SK-N-MC (cell line): ENCODE measurements around the gene DGKD.
"Not testable (repeated sequence)": the region's sequence is repeated elsewhere in the genome, so short reads cannot be mapped to it uniquely, and the experiment has no call there.

Experiments
- DNase-seq: peaks from one replicate; pipeline ENCODE4 v3.0.0-alpha.2; 2011; ENCODE audit warnings: low read depth, low spot score
- H3K27ac ChIP-seq: fragments of 200-600 bp; sonication (generic); 2 replicates; pipeline ENCODE4 v1.5.1; 2016; ENCODE audit warnings: mixed run types
- H3K36me3 ChIP-seq: fragments of 200-600 bp; sonication (generic); 2 replicates; pipeline ENCODE4 v1.6.1; 2017; ENCODE audit warnings: antibody characterized with exemption, low read length, mixed read lengths; ENCODE audit not compliant: insufficient read depth
- H3K4me3 ChIP-seq: fragments of 200-600 bp; sonication (generic); 2 replicates; pipeline ENCODE4 v1.5.1; 2016
- H3K9ac ChIP-seq: fragments of 200-600 bp; sonication (generic); 2 replicates; pipeline ENCODE4 v1.8.0; 2017; ENCODE audit warnings: mixed run types, mixed read lengths; ENCODE audit not compliant: insufficient read length
- H3K9me3 ChIP-seq: fragments of 200-600 bp; sonication (generic); 2 replicates; pipeline ENCODE4 v1.6.1; 2017; ENCODE audit warnings: low read depth, mild to moderate bottlenecking, antibody characterized with exemption, low read length, moderate library complexity, mixed read lengths
- EZH2 ChIP-seq: fragments of 200-600 bp; sonication (generic); IDR thresholded peaks from one replicate; pipeline ENCODE4 v1.6.1; 2017; ENCODE audit warnings: antibody characterized with exemption
- FOXP2 ChIP-seq: optimal IDR thresholded peaks from 2 replicates; pipeline ENCODE3; 2011; ENCODE audit warnings: mild to moderate bottlenecking, moderate library complexity; ENCODE audit not compliant: insufficient read depth; ENCODE audit errors: extremely low read length, control extremely low read depth
- POLR2AphosphoS5 ChIP-seq: IDR thresholded peaks from 2 replicates; pipeline ENCODE4 v1.6.1; 2012; ENCODE audit warnings: mild to moderate bottlenecking, low read depth, low read length, borderline replicate concordance

Gene DGKD

DNA sequence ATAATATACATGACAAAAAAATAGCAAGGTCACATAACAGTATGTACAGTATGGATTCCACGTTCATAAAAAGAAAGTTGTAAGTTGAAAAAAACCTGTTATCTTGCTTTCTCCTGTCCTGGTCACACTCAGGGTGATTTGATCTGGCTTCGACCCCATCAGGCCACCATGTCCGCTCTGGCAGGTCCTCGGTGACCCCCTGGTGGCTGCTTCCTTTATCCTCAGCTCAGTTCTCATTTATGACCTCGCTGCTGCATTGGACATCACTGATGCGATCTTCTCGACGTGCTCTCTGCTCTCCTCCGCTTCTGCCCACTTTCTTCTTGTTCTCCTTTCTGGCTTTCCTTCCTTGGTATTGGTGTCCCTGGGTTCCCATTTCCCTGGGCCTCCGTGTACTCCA is 29.7 kb downstream of the DGKD start:
- TF ChIP-seq FOXP2 (no peak), POLR2AphosphoS5 (no peak), EZH2 (no peak)
- no peak for DNase-seq
- Histone ChIP-seq H3K9me3 (no peaks in the 10 kb centered on the region), H3K27ac (no peak overlapping the region), H3K9ac (no peak overlapping the region), H3K4me3 (no peak overlapping the region), H3K36me3 (peaks cover 8% of the 10 kb centered on the region)

DNA sequence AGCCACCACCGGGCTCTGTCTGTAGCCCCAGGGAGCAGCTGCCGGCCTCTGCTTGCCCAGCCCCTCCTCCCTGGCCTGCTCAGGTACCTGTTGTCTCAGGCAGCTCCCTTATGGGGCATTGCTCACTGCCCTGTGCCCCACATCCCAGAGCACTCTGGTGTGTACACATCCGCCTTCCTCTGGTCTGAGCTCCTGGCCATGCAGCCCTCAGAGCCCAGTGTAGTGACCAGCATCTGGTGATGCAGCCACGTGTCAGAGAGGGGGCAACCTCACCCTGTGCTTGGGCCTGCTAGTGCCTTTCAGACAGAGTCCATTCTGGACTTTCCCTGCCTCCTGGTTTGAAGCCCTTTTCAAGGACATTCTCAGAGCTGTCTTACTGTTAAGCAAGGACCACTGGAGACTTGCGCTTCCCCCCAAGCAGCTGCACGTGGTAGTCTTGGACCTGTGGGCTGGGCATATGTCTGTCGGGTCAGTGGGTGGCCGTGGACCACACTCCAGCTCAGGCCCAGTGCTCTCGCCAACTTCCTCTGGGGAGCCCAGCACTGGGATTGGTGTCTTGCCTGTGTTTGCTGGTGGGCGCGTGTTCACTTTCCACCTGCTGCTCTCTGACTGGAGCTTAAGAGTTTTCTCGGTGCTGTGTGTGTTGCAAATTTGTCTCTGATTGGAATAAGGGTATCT is 30.7 kb downstream of the DGKD start:
- Histone ChIP-seq H3K9ac (no peak overlapping the region), H3K4me3 (no peak overlapping the region), H3K27ac (peak overlapping the region; percentile 12; the same call in 1 of the 2 replicates), H3K36me3 (peaks cover 17% of the 10 kb centered on the region), H3K9me3 (no peaks in the 10 kb centered on the region)
- DNase-seq: no peak
- TF ChIP-seq FOXP2 (no peak), EZH2 (no peak), POLR2AphosphoS5 (no peak)

DNA sequence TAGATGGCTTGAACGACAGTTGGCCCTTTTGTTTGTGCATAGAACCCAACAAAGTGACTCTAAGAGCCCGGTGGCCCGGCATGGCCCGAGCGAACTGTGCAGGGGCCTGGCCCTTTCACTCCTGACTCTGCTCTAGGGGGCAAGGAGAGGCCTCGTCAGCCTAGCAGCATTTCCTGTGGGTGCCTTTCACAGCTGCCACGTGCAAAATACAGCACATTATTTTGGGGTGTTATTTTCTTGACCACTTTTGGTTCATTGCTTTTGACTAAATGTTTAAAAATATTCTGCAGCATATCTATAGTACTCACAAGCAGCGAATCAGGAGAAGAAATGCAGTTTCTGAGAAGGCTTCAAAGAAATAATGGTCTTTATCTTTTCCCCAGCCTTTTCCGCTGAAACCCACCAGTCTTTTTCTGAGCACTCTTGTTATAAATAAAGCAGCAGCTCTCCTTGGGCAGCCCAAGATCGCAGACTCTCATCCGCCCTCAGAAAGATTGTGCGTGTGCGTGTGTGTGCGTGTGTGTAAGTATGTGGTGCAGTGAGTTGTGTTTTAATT is 31.3 kb downstream of the DGKD start:
- H3K9ac ChIP-seq: no peak overlapping the region
- DNase-seq: no peak
- H3K9me3 ChIP-seq: no peaks in the 10 kb centered on the region
- TF ChIP-seq EZH2: no peak
- TF ChIP-seq FOXP2: no peak
- no peak for TF ChIP-seq POLR2AphosphoS5
- no peak overlapping the region for H3K4me3 ChIP-seq
- H3K27ac ChIP-seq: peak overlapping the region; percentile 12; the same call in 1 of the 2 replicates
- peaks cover 24% of the 10 kb centered on the region for H3K36me3 ChIP-seq

DNA sequence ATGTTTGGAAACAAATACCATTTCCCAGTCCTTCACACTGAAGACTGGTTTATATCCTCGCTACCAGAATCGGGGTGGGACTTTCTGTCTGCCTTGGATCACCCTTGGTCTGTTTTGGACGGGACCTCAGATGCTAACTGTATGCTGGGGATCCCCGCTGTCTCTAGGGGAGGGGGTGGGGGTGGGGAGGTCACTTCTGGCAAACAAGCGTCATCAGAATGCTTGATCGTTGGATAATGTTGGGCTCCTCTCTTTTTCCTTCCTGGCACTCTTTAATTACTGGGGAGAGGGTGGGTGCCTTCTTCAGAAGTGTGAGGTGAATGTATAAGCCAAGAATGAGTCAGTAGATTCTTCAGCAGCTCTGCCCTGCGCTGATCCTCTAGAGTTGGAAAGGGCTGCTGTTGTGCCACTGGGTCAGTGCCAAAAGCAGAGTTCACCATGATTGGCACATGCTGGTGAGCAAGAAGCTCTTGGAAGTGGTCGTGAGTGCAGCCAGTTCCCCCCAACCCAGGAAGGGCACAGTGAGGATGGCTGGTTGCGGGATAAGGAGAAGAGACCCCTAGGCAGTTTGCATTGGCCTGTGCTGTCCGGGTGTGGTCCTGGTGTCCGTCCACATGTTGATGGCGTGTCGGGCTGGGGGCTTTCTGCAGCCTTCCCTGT is 32.2 kb downstream of the DGKD start:
- DNase-seq: no peak
- TF ChIP-seq EZH2: no peak
- no peak for TF ChIP-seq FOXP2
- no peak for TF ChIP-seq POLR2AphosphoS5
- Histone ChIP-seq H3K4me3 (no peak overlapping the region), H3K9ac (peak overlapping the region; percentile 11), H3K36me3 (peaks cover 29% of the 10 kb centered on the region), H3K27ac (peak overlapping the region; percentile 66), H3K9me3 (no peaks in the 10 kb centered on the region)

DNA sequence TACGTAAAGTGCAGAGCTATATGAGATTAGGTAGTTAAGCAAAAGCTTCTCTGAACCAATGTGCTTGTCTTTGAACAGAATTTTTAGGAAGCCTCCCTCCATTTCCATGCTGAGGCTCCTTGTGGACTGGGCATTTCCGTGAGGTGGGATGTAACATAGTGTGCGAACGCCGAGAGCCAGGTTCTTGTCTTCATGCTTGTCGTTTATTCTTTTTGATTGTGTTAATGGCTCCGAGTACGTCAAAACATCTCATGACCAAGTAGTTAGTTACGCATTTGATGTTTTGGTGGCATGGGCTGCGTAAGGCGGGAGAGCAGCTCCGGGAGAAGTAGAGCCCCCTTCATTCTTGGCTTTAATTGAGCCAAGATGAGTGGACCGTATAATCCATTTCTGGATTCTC is 32.9 kb downstream of the DGKD start:
- Histone ChIP-seq H3K27ac (peak overlapping the region; percentile 66), H3K9ac (peak overlapping the region; percentile 11), H3K9me3 (no peaks in the 10 kb centered on the region), H3K36me3 (peaks cover 36% of the 10 kb centered on the region), H3K4me3 (peak overlapping the region; percentile 41; the same call in 1 of the 2 replicates)
- TF ChIP-seq FOXP2: no peak
- no peak for TF ChIP-seq EZH2
- no peak for TF ChIP-seq POLR2AphosphoS5
- no peak for DNase-seq

DNA sequence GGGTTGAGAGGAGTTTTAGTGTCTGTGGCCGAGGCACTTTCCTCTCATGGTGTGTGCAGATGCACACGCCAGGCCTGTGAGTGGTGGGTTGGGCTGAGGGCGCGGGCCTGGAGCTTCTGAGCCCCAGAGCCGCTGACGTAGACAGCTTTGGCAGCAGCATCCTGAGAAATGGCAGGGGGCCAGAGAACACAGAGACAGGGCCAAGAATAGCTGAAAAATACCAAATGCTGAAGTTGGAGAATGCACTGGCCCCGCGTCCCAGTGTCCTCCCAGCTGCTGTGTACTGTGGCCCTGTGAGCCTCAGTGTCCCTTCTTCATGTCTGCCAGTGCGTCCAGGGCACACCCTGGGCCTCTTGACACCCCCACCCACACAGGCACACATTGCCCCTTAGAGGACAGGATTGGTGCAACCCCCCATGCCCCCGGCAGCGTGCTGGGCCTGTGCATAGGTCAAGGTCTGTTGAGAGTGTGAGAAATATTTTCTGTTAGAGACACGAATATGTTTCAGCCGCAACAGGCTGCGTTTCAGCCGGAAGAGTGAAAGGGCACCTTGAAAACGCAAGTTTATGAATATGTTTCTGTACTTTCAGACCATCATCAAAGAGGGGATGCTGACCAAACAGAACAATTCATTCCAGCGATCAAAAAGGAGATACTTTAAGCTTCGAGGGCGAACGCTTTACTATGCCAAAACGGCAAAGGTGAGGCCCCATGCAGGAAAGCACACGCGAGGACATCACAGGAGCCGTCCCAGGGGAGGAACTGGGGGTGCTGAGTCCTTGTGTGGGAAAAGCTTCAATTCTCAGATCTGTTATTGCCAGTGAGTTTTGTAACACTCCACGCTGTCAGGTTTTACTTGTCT is 33.6 kb downstream of the DGKD start:
- Histone ChIP-seq H3K36me3 (peaks cover 42% of the 10 kb centered on the region), H3K9me3 (no peaks in the 10 kb centered on the region), H3K4me3 (peak overlapping the region; percentile 41; the same call in 1 of the 2 replicates), H3K27ac (peak overlapping the region; percentile 66), H3K9ac (no peak overlapping the region)
- DNase-seq: no peak
- TF ChIP-seq POLR2AphosphoS5: no peak
- no peak for TF ChIP-seq EZH2
- no peak for TF ChIP-seq FOXP2

DNA sequence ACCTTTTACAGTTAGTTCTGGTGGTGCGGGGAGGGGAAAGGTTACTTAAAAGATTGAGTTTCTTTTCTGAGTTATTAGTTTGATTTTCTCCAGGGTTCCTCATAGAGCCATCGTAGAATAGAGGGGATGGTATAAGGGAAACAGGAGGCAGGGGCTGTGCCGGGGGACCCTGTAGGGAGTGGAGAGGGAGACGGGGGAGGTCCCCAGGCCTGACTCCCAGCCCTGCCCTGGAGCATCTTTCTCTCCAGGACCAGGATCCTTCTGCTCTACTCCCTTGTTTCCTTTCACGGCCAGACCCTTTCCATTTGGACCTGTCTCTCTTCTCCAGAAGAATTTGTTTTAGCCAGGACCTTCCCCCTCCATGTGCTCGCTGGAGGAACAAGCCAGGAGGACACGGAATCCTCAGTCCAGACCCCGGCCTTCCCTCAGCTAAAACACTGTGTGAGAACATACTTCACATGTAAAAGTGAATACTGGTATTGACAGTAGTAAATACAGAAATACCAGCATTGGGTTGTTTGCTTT is 35.4 kb downstream of the DGKD start:
- no peak overlapping the region for H3K4me3 ChIP-seq
- TF ChIP-seq POLR2AphosphoS5 (no peak), FOXP2 (no peak), EZH2 (no peak)
- DNase-seq: no peak
- H3K36me3 ChIP-seq: peaks cover 56% of the 10 kb centered on the region
- H3K27ac ChIP-seq: 0 out of 2 replicates have a peak overlapping the region, but pooled peaks have one; percentile 22
- no peaks in the 10 kb centered on the region for H3K9me3 ChIP-seq
- H3K9ac ChIP-seq: no peak overlapping the region

DNA sequence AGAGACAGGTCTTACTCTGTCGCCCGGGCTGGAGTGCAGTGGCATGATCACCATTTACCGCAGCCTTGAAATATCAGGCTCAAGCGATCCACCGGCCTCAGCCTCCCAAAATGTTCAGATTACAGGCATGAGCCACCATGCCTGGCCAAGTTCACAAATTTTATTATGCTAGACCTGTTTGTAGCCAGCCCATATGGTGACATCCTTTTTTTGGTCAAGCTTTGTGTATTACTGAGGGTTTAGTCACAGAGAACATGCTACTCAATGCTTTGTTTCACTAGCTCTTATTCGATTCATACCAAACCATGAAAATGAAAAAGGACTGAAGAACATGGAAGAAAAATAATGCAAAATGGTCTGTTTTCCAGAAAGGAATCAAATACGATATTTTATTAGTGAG is 41.4 kb downstream of the DGKD start:
- no peak for TF ChIP-seq POLR2AphosphoS5
- TF ChIP-seq FOXP2: no peak
- no peak for TF ChIP-seq EZH2
- Histone ChIP-seq H3K36me3 (peaks cover 49% of the 10 kb centered on the region), H3K9me3 (no peaks in the 10 kb centered on the region), H3K27ac (no peak overlapping the region; the same call in 1 of the 2 replicates), H3K4me3 (no peak overlapping the region), H3K9ac (no peak overlapping the region)
- no peak for DNase-seq

DNA sequence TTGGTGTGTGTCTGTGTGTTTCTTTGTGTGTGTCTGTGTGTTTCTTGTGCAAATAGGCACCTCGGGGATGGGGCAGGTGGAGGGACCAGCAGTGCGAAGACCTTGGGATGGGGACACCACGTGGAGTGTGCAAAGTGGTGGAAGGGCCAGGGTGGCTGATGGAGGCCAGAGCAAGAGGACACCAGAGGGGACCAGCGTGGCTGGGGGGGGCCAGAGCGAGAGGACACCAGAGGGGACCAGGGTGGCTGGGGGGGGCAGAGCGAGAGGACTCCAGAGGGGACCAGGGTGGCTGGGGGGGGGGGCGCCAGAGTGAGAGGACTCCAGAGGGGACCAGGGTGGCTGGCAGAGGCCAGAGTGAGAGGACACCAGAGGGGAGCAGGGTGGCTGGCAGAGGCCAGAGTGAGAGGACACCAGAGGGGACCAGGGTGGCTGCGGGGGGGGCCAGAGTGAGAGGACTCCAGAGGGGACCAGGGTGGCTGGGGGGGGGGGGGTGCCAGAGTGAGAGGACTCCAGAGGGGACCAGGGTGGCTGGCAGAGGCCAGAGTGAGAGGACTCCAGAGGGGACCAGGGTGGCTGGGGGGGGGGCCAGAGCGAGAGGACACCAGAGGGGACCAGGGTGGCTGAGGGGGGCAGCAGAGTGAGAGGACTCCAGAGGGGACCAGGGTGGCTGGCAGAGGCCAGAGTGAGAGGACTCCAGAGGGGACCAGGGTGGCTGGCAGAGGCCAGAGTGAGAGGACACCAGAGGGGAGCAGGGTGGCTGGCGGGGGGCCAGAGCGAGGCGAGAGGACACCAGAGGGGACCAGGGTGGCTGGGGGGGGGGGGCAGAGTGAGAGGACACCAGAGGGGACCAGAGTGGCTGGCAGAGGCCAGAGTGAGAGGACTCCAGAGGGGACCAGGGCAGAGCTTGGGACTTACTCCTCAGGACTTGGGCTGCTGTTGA is 42.7 kb downstream of the DGKD start:
- H3K9ac ChIP-seq, DNase-seq, H3K9me3 ChIP-seq, H3K4me3 ChIP-seq, H3K27ac ChIP-seq: not testable (repeated sequence)
- peaks cover 47% of the 10 kb centered on the region for H3K36me3 ChIP-seq
